ENCODE measurements around the gene CHST11. TPM values are rescaled to one million over a fixed set of nuclear protein-coding genes. Genes with fewer than 3 reads are reported as not detected.

The CHST11 gene
- total RNA-seq, 1 donor from 2014 or later: 3.9 TPM

GRCh38 chr12:104460041-104460719 is 3.4 kb downstream of the CHST11 start:
- DNase-seq (ENCODE audit: low read depth, low spot score): no peak

- no peak for DNase-seq (ENCODE audit: low read depth, low spot score)
Measured at GRCh38 chr12:104460973-104461698, 4.4 kb downstream of the CHST11 start.

GRCh38 chr12:104462325-104462724 is 5.6 kb downstream of the CHST11 start:
- DNase-seq (ENCODE audit: low read depth, low spot score): no peak

- DNase-seq (ENCODE audit: low read depth, low spot score): no peak
Measured at GRCh38 chr12:104462931-104463339, 6.2 kb downstream of the CHST11 start.

GRCh38 chr12:104463368-104463767 is 6.6 kb downstream of the CHST11 start:
- DNase-seq (ENCODE audit: low read depth, low spot score): no peak

GRCh38 chr12:104464899-104465298 is 8.2 kb downstream of the CHST11 start:
- no peak for DNase-seq (ENCODE audit: low read depth, low spot score)

- DNase-seq (ENCODE audit: low read depth, low spot score): no peak
Measured at GRCh38 chr12:104466709-104467345, 10.1 kb downstream of the CHST11 start.

GRCh38 chr12:104467346-104467837 is 10.6 kb downstream of the CHST11 start:
- DNase-seq (ENCODE audit: low read depth, low spot score): no peak

GRCh38 chr12:104468371-104468770 is 11.6 kb downstream of the CHST11 start:
- DNase-seq (ENCODE audit: low read depth, low spot score): no peak

GRCh38 chr12:104469066-104469465 is 12.3 kb downstream of the CHST11 start:
- no peak for DNase-seq (ENCODE audit: low read depth, low spot score)

GRCh38 chr12:104469523-104469922 is 12.8 kb downstream of the CHST11 start:
- no peak for DNase-seq (ENCODE audit: low read depth, low spot score)

GRCh38 chr12:104470521-104470920 is 13.8 kb downstream of the CHST11 start:
- no peak for DNase-seq (ENCODE audit: low read depth, low spot score)

GRCh38 chr12:104471336-104471735 is 14.6 kb downstream of the CHST11 start:
- no peak for DNase-seq (ENCODE audit: low read depth, low spot score)

GRCh38 chr12:104472748-104473147 is 16.0 kb downstream of the CHST11 start:
- DNase-seq (ENCODE audit: low read depth, low spot score): no peak

- DNase-seq (ENCODE audit: low read depth, low spot score): no peak
Measured at GRCh38 chr12:104473374-104473983, 16.7 kb downstream of the CHST11 start.

- DNase-seq (ENCODE audit: low read depth, low spot score): no peak
Measured at GRCh38 chr12:104475271-104475670, 18.5 kb downstream of the CHST11 start.

- DNase-seq (ENCODE audit: low read depth, low spot score): no peak
Measured at GRCh38 chr12:104477510-104478390, 21.0 kb downstream of the CHST11 start.

GRCh38 chr12:104478396-104479122 is 21.8 kb downstream of the CHST11 start:
- no peak for DNase-seq (ENCODE audit: low read depth, low spot score)

- DNase-seq (ENCODE audit: low read depth, low spot score): no peak
Measured at GRCh38 chr12:104479123-104479662, 22.4 kb downstream of the CHST11 start.

- no peak for DNase-seq (ENCODE audit: low read depth, low spot score)
Measured at GRCh38 chr12:104480012-104480411, 23.3 kb downstream of the CHST11 start.

Data from pulmonary artery endothelial cell (primary cell).